NAMALWA (cell line): ENCODE measurements around the gene HTR3A.
A peak's percentile ranks its signal among the peaks of the same experiment; 100 is the strongest.

ENCODE experiments used
- DNase-seq: peaks from one replicate; pipeline ENCODE4 v3.0.0-alpha.2; 2015; ENCODE audit warnings: low spot score

HTR3A gene

DNA sequence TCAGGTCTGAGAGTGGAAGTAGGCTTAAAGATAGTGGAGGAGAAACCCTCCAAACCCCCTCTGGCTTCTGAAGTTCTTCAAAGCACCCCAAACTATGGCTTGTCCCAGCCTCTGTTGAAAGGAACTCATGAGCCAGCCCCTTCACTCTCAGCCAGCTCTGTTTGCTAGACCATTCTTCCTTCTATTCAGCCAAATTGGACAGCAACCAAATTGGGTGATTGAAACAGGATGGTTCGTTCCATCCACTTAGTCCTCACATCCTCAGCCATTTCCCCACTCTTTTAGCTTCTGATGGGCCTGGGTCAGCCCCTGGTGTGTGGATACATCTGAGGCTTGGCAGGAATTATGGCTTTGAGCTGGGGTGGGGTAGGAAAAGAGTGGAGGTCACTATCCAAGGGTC, 4.5 kb downstream of the HTR3A start:
- no peak for DNase-seq

DNA sequence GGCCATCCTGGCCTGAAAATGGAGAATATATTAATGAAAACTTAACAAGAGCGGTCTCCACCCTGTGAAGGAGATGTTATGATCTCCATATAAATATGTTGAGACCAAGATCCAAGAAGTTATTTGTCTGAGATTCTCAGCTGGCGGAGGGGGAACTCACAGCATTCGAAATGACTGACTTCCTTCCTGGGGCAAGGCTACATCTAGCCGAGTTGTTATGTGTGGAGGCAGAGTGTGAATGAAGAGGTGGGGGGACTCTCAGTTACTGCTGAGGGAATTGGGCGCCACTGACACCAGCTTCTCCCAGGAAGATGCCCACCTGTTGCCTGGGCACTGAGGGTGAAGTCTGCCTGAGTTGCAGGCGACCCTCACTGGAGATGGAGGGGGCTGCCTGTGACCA, 5.9 kb downstream of the HTR3A start:
- no peak for DNase-seq

DNA sequence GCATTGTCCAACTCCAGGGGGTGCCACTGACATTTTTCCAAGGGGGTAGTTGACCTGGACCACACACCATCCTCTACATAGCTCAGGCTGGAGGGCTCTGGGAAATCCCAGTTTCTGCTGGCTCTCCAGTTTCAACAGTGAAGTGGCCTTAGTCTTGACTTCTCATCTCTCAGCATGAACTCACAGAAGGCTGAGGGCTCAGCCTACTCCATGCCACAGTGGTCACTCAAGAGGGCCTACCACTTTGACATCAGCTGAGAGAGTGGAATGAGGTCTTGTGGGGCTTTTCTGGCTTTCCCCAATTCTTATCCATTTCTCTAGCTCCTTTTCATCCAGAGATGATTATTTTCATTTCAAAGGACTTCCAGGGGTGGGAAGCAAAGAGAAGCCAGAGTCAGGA, 7.4 kb downstream of the HTR3A start:
- DNase-seq = no peak

DNA sequence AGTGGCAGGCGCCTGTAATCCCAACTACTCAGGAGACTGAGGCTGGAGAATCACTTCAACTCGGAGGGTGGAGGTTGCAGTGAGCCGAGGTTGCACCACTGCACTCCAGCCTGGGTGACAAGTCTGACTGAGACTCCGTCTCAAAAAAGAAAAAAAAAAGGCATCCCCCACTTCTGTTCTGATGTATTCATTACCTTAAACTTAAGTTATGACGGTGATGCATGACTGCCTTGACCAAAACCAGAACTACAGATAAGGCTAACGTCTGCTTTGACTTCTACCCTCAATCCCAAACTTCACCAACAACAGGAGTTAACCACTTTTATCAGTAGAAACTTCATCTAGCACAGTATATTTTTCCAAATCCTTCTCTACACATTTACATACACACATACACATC, 9.9 kb downstream of the HTR3A start:
- DNase-seq = no peak

DNA sequence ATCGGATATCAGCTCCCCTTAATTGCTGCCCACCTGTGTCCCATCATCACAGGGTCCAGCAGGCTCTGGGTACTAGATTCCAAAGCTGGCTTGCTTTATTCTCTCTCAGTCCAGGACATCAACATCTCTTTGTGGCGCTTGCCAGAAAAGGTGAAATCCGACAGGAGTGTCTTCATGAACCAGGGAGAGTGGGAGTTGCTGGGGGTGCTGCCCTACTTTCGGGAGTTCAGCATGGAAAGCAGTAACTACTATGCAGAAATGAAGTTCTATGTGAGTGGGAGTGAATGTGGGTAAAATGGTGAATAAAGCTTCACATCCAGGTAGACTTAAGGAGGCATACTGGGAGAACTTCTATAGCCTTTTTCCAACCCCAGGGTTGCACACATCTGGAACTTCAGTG, 11.0 kb downstream of the HTR3A start:
- no peak for DNase-seq

DNA sequence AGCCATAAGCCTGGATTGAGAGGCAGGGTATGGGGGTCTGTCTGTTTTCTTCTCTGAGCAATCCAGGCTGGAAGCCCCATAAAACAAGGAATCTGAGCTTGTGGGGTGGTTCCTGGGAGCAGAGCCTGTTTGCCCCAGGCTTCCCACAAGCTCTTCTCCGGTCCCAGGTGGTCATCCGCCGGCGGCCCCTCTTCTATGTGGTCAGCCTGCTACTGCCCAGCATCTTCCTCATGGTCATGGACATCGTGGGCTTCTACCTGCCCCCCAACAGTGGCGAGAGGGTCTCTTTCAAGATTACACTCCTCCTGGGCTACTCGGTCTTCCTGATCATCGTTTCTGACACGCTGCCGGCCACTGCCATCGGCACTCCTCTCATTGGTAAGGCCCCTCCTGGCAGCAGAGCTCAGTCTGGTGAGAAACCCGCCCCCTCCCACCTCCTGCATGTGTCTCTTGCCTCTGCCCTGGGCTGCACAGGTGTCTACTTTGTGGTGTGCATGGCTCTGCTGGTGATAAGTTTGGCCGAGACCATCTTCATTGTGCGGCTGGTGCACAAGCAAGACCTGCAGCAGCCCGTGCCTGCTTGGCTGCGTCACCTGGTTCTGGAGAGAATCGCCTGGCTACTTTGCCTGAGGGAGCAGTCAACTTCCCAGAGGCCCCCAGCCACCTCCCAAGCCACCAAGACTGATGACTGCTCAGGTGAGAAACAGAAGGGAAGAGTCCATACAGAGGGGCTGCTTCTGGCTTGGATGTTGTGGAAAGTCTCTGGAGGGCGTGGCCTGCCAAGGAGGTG, 11.6 kb downstream of the HTR3A start:
- DNase-seq = no peak

DNA sequence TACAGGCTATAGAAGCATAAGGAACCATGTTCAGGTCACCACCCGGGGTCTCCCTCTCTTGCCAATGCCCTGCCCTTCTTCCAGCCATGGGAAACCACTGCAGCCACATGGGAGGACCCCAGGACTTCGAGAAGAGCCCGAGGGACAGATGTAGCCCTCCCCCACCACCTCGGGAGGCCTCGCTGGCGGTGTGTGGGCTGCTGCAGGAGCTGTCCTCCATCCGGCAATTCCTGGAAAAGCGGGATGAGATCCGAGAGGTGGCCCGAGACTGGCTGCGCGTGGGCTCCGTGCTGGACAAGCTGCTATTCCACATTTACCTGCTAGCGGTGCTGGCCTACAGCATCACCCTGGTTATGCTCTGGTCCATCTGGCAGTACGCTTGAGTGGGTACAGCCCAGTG, 14.5 kb downstream of the HTR3A start:
- no peak for DNase-seq

DNA sequence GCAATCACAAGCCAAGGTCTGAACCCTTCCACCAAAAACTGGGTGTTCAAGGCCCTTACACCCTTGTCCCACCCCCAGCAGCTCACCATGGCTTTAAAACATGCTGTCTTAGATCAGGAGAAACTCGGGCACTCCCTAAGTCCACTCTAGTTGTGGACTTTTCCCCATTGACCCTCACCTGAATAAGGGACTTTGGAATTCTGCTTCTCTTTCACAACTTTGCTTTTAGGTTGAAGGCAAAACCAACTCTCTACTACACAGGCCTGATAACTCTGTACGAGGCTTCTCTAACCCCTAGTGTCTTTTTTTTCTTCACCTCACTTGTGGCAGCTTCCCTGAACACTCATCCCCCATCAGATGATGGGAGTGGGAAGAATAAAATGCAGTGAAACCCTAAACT, 15.0 kb downstream of the HTR3A start:
- no peak for DNase-seq

DNA sequence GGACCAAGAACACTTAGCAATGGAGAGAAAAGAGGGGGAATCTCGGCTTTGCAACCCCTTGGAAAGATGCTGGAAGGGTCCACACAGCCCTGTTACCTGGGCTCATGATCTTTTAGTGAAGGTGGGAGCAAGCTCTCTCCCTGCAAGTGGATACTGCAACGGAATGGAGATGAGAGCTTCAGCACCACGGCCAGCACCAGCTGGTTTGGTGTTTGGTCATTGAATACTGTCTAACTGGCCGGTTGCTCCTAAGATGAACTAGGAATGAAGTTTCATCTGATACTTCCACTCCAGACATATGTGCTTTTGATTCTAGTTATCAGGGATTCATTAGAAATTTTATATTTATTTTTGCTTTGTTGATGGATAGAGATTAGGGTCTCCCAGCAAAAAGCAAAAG, 16.3 kb downstream of the HTR3A start:
- DNase-seq = peak; percentile 25

DNA sequence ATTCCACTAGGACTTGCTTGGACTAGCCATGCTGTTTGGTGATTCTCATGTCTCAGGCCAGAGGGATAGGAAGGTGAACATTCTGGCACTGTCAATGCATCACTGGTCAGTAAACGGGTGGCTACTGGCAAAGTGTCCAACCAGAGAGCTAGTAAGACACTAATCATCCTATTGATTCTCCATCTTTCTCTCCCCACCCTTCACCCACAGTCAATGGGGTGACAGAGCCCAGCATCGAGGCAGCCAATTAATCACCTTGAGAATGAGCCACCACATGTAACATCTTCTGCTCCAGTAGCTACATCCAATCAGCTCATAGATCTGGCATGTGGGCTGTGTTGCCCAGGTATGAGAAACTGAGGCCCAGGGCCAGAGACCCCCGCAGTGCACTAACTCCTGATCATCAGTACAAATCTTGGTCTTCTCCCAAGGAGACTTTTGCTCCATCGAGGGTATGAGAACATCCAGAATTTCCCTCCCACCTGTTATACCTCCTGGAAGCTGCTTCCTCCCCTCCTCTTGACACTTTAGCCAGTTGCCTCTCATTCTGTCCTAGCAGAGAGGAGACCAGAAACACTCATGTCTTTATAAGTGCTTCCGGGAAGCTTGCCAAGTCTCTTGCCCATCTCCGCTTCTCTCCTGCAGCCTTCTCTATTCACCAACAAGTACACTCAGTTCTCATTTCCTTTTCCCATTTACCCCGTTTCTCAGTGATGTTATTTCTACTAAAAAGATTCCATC, 17.0 kb downstream of the HTR3A start:
- DNase-seq = no peak

DNA sequence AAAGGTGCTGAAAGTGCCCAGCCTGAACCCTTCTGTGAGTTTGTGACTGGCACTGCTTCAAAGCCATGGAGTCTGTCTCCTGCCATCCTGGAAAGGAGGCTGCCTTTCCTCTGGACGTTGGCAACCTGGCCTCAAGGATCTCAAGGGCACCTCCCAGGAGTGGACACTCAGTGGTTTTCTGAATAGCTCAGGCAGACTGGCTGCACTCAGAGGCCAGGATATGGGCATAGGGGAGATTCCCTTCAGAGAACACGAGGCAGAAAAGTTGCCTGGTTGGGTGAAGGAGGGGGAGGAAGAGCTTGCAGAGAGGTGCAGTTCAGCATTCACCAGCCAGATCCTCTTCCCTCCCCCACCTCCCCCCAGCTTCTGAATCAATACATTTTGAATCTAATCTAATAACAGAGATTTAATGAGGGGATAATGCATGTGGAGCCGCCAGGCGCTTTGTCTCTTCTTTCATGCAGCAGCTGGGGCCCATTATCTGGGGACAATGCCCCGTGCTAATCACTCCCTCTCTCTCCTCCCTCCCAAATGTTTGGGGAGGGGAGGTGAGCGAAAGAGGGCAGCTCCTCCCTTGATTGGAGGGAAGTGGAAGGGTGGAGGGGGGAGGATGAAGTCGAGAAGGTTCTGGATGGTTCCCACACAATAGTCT, 17.7 kb downstream of the HTR3A start:
- no peak for DNase-seq

DNA sequence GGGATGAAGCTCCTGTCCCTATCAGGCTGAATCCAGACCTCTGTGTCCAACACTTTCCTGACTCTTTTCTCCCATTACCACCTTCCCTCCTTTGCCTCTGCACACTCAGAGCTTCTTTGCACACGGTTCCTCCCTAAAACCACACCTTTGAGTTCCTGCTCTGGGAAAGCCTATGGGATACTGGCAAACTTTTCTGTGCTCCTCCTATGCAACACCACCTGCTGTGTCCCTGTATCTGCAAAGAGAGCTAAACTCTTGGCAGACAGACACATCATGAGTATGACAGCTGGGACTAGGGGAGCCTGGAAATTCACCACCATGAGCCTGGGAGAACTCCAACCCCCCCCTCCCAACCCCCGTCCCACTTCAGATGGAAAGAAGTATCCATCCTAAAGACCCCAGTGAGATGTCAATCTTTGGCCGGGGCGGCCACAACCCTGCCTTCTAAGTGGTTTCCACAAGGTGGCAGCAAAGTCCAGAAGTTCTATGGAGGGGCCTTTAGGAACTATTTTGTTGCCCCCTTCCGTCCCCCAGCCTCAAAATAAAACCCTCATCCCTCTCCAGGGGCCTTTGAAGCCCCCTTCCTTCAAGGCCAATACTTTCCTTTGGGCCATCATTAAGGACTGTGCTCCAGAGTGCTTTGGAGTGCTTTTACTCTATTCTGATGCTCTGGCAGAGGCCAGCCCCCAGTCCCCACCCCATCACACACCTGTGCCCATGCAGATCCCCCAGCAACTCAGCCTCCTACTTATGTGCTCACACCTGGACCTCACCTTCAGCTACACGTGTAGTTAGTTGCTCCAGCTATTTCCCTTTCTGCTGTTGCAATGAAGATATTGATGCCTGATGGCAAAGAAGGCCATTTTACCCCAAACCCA, 19.4 kb downstream of the HTR3A start:
- DNase-seq = peak; percentile 48

DNA sequence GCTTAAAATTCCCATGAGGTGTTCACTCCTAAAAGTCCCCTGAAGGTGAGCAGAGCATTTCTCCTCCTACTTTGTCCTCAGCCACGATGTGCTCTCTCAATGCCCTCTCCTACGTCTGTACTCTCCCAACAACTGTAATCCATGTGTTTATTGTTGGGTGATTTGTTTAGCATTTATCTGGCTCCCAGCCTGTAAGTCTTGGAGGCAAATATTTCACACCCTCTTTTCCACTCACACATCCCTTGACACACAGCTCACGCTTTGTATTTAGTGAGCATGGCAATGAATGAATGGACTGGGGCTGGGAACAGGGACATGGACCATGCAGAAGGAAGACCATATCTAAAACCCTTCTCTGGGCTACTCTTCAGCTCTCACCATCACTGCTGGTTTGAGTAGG, 22.6 kb downstream of the HTR3A start:
- no peak for DNase-seq

DNA sequence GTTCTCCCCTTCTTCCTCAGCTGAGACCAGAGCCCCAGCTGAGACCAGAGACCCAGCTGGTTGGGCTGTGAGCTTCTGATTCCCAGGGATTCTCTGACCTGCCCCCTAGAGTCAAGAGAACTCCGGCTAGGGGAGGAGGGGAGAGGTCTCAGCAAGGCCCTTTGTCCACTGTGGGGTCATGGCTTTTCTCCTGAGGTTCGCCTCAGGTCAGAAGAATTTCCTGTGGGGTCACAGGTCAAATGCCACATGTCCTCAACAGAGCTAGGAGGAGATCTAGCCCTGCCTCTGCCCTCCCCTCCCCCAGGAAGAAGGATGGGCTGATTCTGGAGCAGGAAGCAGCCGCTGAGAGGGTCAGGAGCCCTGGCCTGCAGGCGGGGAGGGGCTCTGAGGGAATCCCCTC, 23.7 kb downstream of the HTR3A start:
- DNase-seq = no peak

DNA sequence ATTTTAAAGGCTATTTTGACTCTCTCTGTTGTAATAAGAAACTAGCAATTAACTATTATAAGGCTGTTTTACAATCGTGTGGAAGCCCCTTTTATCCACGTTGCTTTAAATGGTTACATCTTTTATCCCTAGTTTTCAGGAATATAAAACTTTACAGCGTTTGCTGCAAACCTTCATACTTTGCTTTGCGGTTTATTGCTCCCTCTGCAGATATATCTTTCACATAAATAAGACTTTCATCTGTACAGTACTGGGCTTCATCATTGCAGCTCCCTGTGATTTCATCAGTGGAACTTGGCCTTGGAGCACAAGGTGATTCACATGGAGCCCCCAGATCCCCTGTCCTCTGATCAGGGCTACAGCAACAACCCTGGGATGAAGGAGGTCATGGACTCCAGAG, 25.6 kb downstream of the HTR3A start:
- no peak for DNase-seq

DNA sequence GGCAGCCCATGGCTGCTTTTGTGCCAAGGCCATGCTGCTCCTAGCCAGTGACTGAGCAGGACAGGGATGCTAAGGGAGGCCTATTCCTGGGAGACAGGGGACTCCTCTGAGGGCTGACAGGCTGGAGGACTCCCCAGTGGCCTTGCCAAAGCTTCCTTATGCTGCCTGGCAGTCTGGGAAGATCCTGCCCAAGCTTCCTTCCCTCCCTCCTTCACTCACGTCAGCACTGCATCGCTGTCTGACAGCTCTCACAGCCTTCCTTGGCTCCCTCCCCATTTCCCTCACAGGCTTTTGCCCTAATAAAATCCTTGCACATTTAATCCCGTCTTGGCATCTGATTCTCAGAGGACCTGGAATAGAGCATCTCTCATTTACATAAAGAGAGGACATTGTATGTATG, 26.5 kb downstream of the HTR3A start:
- no peak for DNase-seq

DNA sequence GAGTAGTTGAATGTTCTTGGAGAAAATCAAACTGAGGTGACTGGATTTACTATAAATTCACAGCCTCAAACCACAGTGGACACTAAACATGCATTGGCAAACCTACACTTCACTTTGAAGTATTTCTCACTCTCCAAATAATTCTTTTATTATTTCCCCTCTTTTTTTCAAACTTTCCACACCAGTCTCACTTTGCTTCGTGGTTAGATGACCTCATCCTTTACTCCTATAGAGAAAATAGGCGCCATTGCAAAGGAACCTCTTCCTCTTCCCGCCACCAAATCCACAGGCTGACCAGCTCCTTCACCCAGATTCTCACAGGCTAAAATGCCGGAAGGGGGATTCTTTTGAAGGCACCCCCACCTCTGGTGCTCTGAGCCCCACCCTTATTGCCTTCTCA, 33.4 kb downstream of the HTR3A start:
- no peak for DNase-seq

DNA sequence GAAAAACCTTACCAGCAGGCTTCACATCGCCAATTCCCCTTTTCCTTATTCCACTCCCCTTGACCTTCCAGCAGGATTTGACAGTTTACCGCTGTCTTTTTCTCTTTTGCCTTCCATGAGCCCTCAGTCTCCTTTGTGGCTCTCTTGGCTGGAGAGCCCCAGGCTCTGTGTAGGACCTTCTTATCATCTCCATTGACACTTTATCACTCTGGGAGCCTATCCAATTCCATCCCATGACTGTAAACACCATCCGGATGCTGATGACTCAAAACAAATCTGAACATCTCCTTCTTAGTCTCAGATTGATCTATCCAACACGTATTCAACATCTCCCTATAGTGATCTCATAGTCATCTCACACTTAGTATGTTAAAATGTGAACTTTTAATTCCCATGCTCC, 36.0 kb downstream of the HTR3A start:
- no peak for DNase-seq

DNA sequence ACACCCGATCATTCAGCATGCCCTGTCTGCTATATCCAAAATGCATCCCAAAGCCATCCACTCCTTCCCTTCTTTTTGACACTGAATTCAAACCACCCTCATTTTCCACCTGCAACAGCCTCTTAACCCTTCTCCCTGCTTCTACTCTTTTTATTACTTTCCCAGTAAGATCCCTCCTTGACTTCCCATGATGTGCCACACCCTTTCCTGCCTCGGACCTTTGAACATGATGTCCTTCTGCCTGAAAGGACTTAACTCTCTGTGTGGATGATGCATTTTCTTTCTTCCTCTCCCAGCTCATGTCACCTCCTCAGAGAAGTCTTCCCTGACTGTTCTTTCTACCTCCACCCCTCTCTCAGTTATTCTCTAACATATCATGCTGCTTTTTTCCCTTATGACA, 36.5 kb downstream of the HTR3A start:
- DNase-seq = no peak

DNA sequence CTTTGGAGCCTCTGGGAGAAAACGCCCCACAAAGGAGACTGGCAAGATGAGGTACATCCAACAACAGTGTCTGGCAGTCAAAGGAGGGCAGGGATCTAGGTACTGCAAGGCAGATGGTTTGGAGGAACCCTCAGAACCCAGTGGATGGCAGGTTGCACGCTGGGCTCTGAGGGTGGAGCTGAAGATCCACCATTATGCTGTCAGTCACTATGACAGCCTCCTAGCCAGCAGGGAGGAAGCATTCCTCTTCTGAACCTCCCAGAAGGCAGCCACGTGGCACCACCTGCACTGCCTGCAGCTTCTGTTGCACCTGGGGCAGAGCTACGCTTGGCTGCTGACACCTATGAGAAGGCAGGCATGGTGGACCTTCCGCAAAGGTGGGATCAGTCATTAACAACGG, 40.2 kb downstream of the HTR3A start:
- no peak for DNase-seq

DNA sequence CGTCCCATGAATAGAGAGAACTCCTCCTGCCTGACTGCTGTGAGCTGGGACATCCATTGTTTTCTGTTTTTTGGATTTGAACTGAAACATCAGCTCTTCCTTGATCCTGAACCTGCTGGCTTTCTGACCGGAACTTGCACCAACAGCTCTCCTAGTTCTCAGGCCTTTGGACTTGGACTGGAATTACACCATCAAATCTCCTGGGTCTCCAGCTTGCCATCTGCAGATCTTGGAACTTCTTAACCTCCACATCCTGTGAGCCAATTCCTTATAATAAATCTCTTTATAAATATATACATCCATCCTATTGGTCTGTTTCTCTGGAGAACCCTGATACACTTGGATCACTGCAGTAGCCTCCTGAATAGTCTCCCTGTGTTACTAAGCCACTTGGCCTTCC, 42.1 kb downstream of the HTR3A start:
- DNase-seq = no peak

DNA sequence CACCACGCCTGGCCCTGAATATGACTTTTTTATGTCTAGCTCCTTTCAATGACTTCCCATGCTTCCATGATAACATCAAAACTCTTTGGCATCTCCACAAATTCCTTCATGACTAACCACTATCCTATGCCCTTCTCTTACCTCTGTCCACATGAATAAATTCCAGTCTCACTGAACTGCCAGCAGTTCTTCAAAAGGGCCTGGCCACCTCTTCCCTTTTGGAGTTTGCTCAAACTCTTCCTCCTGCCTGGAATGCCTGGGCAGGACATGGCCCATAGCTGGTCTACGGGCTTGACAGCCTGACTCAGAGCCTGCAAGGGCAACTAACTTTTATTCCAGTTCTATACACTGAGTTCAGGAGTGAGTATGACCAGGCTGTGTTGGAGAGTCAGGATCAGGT, 42.8 kb downstream of the HTR3A start:
- no peak for DNase-seq
